BLaER1 (cell line): ENCODE measurements around the gene CCL27.

Source experiments
- H3K27ac ChIP-seq: shearing (Covaris generic); formaldehyde crosslinking; 2 replicates; pipeline ENCODE4 v1.8.1; 2022
- H3K27me3 ChIP-seq: shearing (Covaris generic); formaldehyde crosslinking; 2 replicates; pipeline ENCODE4 v1.8.1; 2022
- H3K36me3 ChIP-seq: shearing (Covaris generic); formaldehyde crosslinking; 2 replicates; pipeline ENCODE4 v1.8.1; 2022
- H3K4me1 ChIP-seq: shearing (Covaris generic); formaldehyde crosslinking; 2 replicates; pipeline ENCODE4 v1.8.1; 2022
- H3K4me2 ChIP-seq: shearing (Covaris generic); formaldehyde crosslinking; 2 replicates; pipeline ENCODE4 v1.8.1; 2022
- H3K4me3 ChIP-seq: shearing (Covaris generic); formaldehyde crosslinking; 2 replicates; pipeline ENCODE4 v1.8.1; 2022
- H3K9ac ChIP-seq: shearing (Covaris generic); formaldehyde crosslinking; 2 replicates; pipeline ENCODE4 v1.8.1; 2022
- H3K9me3 ChIP-seq: shearing (Covaris generic); formaldehyde crosslinking; 2 replicates; pipeline ENCODE4 v1.8.1; 2022
- H4K20me1 ChIP-seq: shearing (Covaris generic); formaldehyde crosslinking; 2 replicates; pipeline ENCODE4 v1.8.1; 2022
- Cebpa-rat ChIP-seq: shearing (Covaris generic); IDR thresholded peaks from 2 replicates; pipeline ENCODE4 v1.8.1; 2022

The CCL27 gene

DNA sequence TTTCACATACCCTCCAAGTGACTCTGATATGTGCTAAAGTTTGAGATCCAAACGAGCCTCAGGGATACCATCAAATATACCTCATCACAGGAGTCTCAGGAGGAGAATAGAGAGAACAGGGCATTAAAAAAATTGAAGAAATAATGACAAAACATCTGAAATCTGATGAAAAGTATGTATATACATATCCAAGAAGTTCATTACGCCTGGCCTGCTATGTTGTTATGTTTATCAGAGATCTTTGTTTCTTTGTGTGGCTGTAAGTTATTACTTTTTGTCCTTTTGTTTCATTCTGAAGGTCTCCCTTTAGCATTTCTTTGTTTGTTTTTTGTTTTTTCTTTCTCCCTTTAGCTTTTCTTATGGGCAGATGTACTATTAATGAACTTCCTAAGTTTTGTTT is 31.1 kb upstream of the CCL27 start:
- TF ChIP-seq Cebpa-rat: no peak
- H3K9me3 ChIP-seq: no peaks in the 10 kb centered on the region
- H3K27ac ChIP-seq: no peak overlapping the region
- no peak overlapping the region for H3K4me3 ChIP-seq
- H3K4me1 ChIP-seq: peaks cover 13% of the 10 kb centered on the region
- H3K4me2 ChIP-seq: no peak overlapping the region
- no peak overlapping the region for H3K9ac ChIP-seq
- no peaks in the 10 kb centered on the region for H3K36me3 ChIP-seq
- H4K20me1 ChIP-seq: no peaks in the 10 kb centered on the region
- H3K27me3 ChIP-seq: no peaks in the 10 kb centered on the region

DNA sequence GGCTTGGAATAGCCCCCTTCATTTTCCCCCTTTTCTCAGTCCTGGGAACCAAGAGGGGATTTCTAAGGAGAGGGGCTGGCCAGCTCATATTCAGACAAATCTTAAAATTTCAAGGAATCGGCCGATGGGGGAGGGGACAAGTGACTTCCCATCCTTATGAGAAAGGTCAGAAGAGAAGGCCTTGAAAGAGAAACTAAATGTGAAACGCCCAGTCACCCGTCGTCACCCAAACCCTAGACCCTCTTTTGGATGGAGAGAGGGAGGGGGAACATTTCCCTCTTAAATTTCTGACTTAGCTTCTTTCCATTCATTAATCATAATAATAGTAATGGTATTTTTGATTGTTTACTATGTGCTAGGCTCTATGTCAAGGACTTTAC is 29.5 kb upstream of the CCL27 start:
- no peak overlapping the region for H3K9ac ChIP-seq
- peaks cover 14% of the 10 kb centered on the region for H3K4me1 ChIP-seq
- H3K4me3 ChIP-seq: no peak overlapping the region
- H3K4me2 ChIP-seq: 0 out of 2 replicates have a peak overlapping the region, but pooled peaks have one; percentile 47
- no peak for TF ChIP-seq Cebpa-rat
- no peaks in the 10 kb centered on the region for H4K20me1 ChIP-seq
- H3K36me3 ChIP-seq: no peaks in the 10 kb centered on the region
- no peak overlapping the region for H3K27ac ChIP-seq
- H3K9me3 ChIP-seq: no peaks in the 10 kb centered on the region
- H3K27me3 ChIP-seq: no peaks in the 10 kb centered on the region

DNA sequence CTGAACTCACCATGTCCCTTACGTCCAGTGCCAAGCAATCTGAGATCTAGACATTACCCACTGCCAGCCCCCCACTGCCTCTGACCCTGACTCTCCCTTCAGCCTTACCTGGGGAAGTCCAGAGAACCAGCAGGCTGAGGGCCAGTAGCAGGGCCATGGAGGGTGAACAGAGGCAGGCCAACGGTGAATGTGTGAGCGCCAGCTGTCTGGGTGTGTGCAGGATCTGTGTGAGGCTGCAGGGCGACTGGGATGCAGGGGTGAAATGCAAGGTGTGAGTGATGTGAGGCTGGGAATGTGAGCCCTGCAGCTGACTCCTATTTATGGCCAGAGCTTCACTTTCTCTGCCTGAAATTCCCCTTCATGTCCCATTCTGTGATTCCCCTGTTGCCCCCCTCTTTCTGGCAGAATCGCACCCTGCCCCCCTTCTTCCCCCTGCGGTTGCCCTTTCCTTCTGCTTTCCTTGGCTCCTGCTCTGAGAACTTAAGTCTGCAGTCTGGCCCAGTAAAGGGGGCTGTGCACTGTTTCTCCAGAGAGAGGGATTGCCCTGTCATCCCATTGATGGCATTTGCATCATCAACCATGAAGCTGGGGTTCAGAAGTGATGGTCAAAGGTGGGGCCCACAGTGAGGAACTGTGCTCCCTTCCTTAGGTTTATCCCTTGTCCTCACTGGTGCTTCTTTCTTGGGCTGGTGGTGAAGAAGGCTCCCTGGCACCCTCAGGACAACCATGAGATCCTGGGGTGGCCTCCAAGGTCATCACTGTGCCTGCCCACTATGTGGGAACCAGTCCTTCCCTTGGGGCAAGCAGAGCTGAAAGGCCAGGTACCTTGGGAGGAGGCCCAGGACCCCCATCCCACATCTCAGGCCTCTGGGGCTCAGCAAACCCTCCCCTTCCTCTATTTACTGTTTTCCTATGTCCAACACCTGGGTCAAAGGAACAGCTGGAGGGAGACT is 28.8 kb upstream of the CCL27 start, which contains the start of gene CCL19:
Gene CCL19, minus strand, starts transcription at position 294 of the 953 bp plus-strand sequence. Its CDS starts 137 bp downstream, at position 157.
- Histone ChIP-seq H3K4me2 (peak within 1 kb of the TSS; percentile 47), H3K27ac (no peak within 1 kb of the TSS)
- TF ChIP-seq Cebpa-rat: no peak

DNA sequence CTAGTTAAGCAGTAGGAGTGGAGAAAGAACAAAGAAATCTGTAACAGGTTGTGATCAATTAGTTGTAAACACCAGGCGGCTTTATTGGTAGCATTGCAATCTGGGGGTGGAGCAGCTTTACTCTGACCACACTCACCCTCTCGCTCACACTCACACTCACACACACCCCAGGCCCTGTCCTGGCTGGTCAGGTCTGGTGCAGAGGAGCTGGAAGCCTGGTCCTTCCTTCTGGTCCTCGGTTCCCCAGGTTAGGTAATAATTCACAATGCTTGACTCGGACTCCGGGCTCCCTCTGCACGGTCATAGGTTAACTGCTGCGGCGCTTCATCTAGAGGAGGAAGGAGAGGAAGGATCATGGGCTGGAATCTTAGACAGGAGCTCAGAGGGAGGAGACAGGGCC is 27.1 kb upstream of the CCL27 start:
- Histone ChIP-seq H3K9ac (no peak overlapping the region), H3K4me2 (no peak overlapping the region), H3K36me3 (no peaks in the 10 kb centered on the region), H3K9me3 (no peaks in the 10 kb centered on the region), H4K20me1 (no peaks in the 10 kb centered on the region), H3K4me3 (no peak overlapping the region), H3K27me3 (no peaks in the 10 kb centered on the region), H3K27ac (no peak overlapping the region), H3K4me1 (peaks cover 18% of the 10 kb centered on the region)
- no peak for TF ChIP-seq Cebpa-rat

More for the DNA sequence above, 28.8 kb upstream of the CCL27 start, which contains the start of gene CCL19:
- Histone ChIP-seq H3K4me3 (no peak within 1 kb of the TSS), H3K9me3 (no peaks in the 10 kb centered on the region), H3K36me3 (no peaks in the 10 kb centered on the region), H3K4me1 (peaks cover 18% of the 10 kb centered on the region), H3K27me3 (no peaks in the 10 kb centered on the region), H3K9ac (no peak within 1 kb of the TSS), H4K20me1 (no peaks in the 10 kb centered on the region)

DNA sequence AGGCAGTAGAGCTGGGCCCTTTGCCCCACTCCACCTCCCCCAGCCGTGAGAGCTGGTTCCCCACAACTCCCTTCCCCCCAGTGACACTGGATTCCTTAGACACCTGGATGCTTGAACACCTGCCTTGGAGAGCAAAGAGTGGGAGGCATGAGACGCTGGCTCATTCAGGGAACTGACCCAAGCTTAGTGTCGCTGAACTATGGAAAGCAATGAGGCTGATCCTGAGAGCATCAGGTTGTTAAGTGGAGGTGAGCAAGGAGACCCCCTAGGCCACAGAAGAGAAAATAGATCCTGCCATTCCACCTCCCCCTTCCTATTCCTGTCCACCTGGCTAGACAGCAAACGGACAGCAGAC is 26.6 kb upstream of the CCL27 start:
- H3K4me1 ChIP-seq: peaks cover 18% of the 10 kb centered on the region
- no peaks in the 10 kb centered on the region for H3K36me3 ChIP-seq
- no peak for TF ChIP-seq Cebpa-rat
- no peak overlapping the region for H3K27ac ChIP-seq
- no peak overlapping the region for H3K9ac ChIP-seq
- H4K20me1 ChIP-seq: no peaks in the 10 kb centered on the region
- H3K4me3 ChIP-seq: no peak overlapping the region
- H3K9me3 ChIP-seq: no peaks in the 10 kb centered on the region
- H3K4me2 ChIP-seq: no peak overlapping the region
- H3K27me3 ChIP-seq: no peaks in the 10 kb centered on the region

DNA sequence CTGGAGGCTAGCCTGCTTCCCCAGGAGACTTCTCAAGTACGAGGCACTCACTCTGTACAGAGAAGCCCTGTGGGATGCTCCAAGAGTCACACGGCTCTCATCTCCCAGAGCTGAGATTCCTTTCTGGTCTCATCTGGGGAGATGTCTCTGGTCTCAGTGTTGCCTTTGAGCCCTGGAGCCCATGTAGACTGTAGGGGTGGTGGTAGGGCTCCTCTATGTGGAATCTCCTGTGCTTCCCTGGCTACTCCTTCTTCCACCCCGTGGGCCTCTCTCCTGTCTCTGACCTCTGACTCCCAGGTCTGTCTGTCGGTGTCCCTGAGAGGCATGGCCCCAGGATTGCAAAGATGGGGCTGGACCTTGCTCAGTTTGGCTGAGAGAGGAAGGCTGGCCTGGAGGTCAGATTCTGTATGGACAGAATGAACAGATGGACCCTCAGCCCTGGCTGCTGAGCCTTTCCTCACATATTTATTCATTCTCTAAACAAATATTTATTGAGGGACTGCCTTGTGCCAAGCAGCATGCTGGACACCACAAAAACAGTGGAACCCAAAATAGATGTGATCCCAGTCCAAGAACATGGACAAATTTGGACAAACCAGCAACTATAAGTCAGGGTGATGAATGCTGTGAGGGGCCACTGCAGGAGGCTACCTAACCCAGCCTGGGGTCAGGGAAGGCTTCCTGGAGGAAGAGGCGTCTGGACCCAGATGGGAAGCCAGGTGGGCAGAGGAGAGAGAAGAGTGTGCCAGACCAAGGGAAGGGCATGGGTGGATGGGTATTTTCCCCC is 26.1 kb upstream of the CCL27 start:
- H3K27ac ChIP-seq: no peak overlapping the region
- TF ChIP-seq Cebpa-rat: no peak
- H4K20me1 ChIP-seq: no peaks in the 10 kb centered on the region
- H3K9ac ChIP-seq: no peak overlapping the region
- H3K36me3 ChIP-seq: no peaks in the 10 kb centered on the region
- H3K4me1 ChIP-seq: peaks cover 18% of the 10 kb centered on the region
- H3K27me3 ChIP-seq: no peaks in the 10 kb centered on the region
- no peak overlapping the region for H3K4me2 ChIP-seq
- H3K9me3 ChIP-seq: no peaks in the 10 kb centered on the region
- no peak overlapping the region for H3K4me3 ChIP-seq

DNA sequence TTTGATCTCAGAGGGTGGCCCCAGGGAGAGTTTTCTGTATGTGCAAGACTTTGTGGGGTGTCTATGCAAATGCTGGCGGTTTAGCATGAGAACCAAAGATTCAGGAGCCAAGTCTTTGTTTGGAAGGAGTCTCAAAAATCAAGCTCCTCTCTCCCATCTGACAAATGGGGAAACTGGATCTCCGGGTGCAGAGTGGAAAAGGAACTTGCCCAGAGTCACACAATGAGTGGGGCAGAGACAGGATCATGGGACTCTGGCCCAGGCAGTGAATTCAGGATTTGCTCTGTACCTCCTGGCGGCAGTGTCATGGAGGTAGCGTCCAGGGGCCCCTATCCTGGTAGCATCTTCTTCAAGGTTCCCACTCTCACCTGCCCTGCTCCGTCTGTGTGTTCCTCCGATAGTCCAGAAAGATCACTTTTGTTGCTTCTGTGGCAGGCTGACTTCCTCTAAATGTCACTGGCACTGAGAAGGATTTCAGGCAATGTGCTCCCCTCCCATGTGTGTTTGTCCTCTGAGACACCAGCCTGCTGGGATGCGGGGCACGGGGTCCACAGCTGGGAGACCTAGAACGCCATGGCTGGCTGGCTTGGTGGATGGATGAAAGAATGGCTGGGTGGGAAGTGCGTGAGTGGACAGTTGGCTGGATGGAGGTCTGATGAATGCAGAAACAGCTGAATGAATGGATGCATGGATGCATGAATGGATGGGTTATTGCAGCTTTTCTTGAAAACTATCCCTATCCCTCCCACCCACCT is 25.0 kb upstream of the CCL27 start:
- H3K4me3 ChIP-seq: no peak overlapping the region
- no peak overlapping the region for H3K27ac ChIP-seq
- peaks cover 18% of the 10 kb centered on the region for H3K4me1 ChIP-seq
- no peaks in the 10 kb centered on the region for H3K9me3 ChIP-seq
- H3K9ac ChIP-seq: no peak overlapping the region
- TF ChIP-seq Cebpa-rat: no peak
- H3K36me3 ChIP-seq: no peaks in the 10 kb centered on the region
- H3K4me2 ChIP-seq: no peak overlapping the region
- no peaks in the 10 kb centered on the region for H3K27me3 ChIP-seq
- H4K20me1 ChIP-seq: no peaks in the 10 kb centered on the region

DNA sequence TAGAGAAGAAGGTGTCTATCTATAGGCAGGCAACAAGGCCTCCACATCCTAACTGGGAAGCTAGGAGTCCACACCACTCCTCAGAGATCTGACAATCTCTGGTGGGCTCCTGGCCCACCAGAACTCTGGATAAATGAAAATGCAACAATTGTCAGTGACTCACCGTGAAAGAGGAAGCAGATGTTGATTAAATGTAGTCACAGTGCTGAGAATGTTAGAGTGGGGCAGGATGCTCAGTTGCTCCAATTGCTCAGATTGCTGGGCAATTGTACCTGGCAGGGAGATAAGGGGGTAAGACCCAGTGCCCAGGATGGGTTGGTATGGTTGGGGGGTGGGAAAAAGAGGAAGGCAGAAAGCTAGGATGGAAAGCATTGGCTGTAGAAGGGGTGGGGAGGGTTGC is 24.3 kb upstream of the CCL27 start:
- no peak for TF ChIP-seq Cebpa-rat
- Histone ChIP-seq H3K36me3 (no peaks in the 10 kb centered on the region), H3K27me3 (no peaks in the 10 kb centered on the region), H3K27ac (no peak overlapping the region), H3K9me3 (no peaks in the 10 kb centered on the region), H3K4me2 (no peak overlapping the region), H3K9ac (no peak overlapping the region), H3K4me1 (peaks cover 16% of the 10 kb centered on the region), H4K20me1 (no peaks in the 10 kb centered on the region), H3K4me3 (no peak overlapping the region)

DNA sequence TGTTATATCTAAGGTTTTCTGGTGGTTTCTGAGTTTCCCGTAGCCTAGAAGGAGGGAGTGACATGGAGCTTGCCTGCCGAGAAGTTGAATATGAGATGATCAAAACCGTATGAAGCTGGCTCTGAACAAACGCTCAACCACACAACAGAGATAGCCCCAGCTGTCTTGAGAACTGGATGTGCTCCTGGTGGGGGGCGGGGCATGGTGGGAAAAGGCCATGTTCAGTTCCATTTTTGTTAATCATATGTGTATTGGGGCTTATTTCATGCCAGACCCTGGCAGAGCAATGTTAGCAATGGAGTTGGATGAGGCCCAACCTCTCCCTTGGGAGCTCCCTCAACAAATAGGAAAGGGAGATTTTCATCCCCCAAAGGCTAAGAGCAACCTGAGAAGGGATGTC is 23.8 kb upstream of the CCL27 start:
- no peak for TF ChIP-seq Cebpa-rat
- Histone ChIP-seq H3K27ac (no peak overlapping the region), H3K9ac (no peak overlapping the region), H3K9me3 (no peaks in the 10 kb centered on the region), H3K27me3 (no peaks in the 10 kb centered on the region), H4K20me1 (no peaks in the 10 kb centered on the region), H3K4me1 (peaks cover 11% of the 10 kb centered on the region), H3K36me3 (no peaks in the 10 kb centered on the region), H3K4me3 (no peak overlapping the region), H3K4me2 (no peak overlapping the region)
